Left ventricle myocardium superior (tissue), 1 donor: Measurements from ENCODE around the gene XKR8. TPM values are rescaled to one million over a fixed set of nuclear protein-coding genes. Genes with fewer than 3 reads are reported as not detected.

ENCODE experiments used
- ATAC-seq: fragments of 200-7000 bp; cut with Tn5 transposase; one replicate; pipeline ENCODE4 v1.9.1; 2020; ENCODE audit warnings: mild to moderate bottlenecking, moderate library complexity
- DNase-seq: peaks from one replicate; pipeline ENCODE4 v3.0.0-alpha.2; 2020
- intact Hi-C: fragments of 100-400 bp; cut with micrococcal nuclease; formaldehyde crosslinking; loops from one replicate; pipeline ENCODE4 v1.11.0; 2022
- long read RNA-seq: library from polyadenylated mRNA; unstranded; transcript quantifications from one replicate; pipeline ENCODE4 v2.0.0, GENCODE V29; 2021
- total RNA-seq: library from RNA; stranded (reverse); fragmentation: NEBNext Ultra II Directional; extraction: Animal tissue kit (Norgen Biotek cat#: 25700); gene quantifications from one replicate; pipeline ENCODE4 v1.2.1, GENCODE V29; 2021
- donor health status: DM: no; HTN: yes; CAD: no; lungs with severe emphysema.

XKR8 gene
- total RNA-seq: 5.3 TPM
- long read RNA-seq, transcript XKR8-201 (3 exons, 2,692 nt): major isoform, 5 of 12 reads
- long read RNA-seq, partial matches to known transcripts: 5 of 12 reads
- long read RNA-seq, other reads (novel, unspliced or antisense): 2 of 12 reads

- intact Hi-C loops: no loop called here
- DNase-seq (peak; percentile 90), ATAC-seq (peak; percentile 98)
Measured at GRCh38 chr1:27959792-27960603, at the start of gene XKR8. XKR8 (plus strand) TSS chr1:27959973; CDS start chr1:27960070, 97 bp downstream.

- ATAC-seq: no peak
- intact Hi-C loops: no loop called here
- no peak for DNase-seq
Measured at GRCh38 chr1:27912429-27912828, 47.3 kb upstream of the XKR8 start.

GRCh38 chr1:27915082-27915575, 44.6 kb upstream of the XKR8 start:
- ATAC-seq: no peak
- no peak for DNase-seq
- intact Hi-C loops: no loop called here

GRCh38 chr1:27922272-27922671, 37.5 kb upstream of the XKR8 start:
- no peak for ATAC-seq
- intact Hi-C loops: no loop called here

GRCh38 chr1:27928216-27928954, 31.4 kb upstream of the XKR8 start:
- DNase-seq (no peak), ATAC-seq (no peak)
- intact Hi-C loops: no loop called here

More at GRCh38 chr1:27922272-27922671, 37.5 kb upstream of the XKR8 start:
- DNase-seq: no peak

- ATAC-seq (no peak), DNase-seq (no peak)
- intact Hi-C loops: no loop called here
Measured at GRCh38 chr1:27931184-27931583, 28.6 kb upstream of the XKR8 start.

- intact Hi-C loops: no loop called here
- DNase-seq: no peak
- ATAC-seq: no peak
Measured at GRCh38 chr1:27931759-27932158, 28.0 kb upstream of the XKR8 start.

- intact Hi-C loops: no loop called here
- no peak for DNase-seq
- ATAC-seq: no peak
Measured at GRCh38 chr1:27934818-27935549, 24.8 kb upstream of the XKR8 start, which contains the start of gene SMPDL3B. SMPDL3B (plus strand) TSS chr1:27935000; CDS start chr1:27935184, 184 bp downstream.

GRCh38 chr1:27935721-27936120, 24.1 kb upstream of the XKR8 start:
- ATAC-seq: no peak
- no peak for DNase-seq
- intact Hi-C loops: no loop called here

GRCh38 chr1:27936370-27936769, 23.4 kb upstream of the XKR8 start:
- ATAC-seq (no peak), DNase-seq (no peak)
- intact Hi-C loops: no loop called here

- intact Hi-C loops: no loop called here
- DNase-seq: no peak
- no peak for ATAC-seq
Measured at GRCh38 chr1:27937524-27937836, 22.3 kb upstream of the XKR8 start.

- DNase-seq: no peak
- ATAC-seq: no peak
- intact Hi-C loops: no loop called here
Measured at GRCh38 chr1:27938488-27938887, 21.3 kb upstream of the XKR8 start.

- ATAC-seq (peak; percentile 40), DNase-seq (peak; percentile 64)
- intact Hi-C loops: no loop called here
Measured at GRCh38 chr1:27940297-27940696, 19.5 kb upstream of the XKR8 start.

GRCh38 chr1:27940870-27941560, 18.8 kb upstream of the XKR8 start:
- no peak for ATAC-seq
- intact Hi-C loops: no loop called here
- DNase-seq: no peak

GRCh38 chr1:27941671-27942540, 17.9 kb upstream of the XKR8 start:
- ATAC-seq (no peak), DNase-seq (no peak)
- intact Hi-C loops: no loop called here

- DNase-seq (no peak), ATAC-seq (no peak)
- intact Hi-C loops: no loop called here
Measured at GRCh38 chr1:27945020-27945419, 14.8 kb upstream of the XKR8 start.

- DNase-seq (no peak), ATAC-seq (peak; percentile 52)
- intact Hi-C loops: no loop called here
Measured at GRCh38 chr1:27949027-27949426, 10.7 kb upstream of the XKR8 start.

- intact Hi-C loops: no loop called here
- ATAC-seq (no peak), DNase-seq (no peak)
Measured at GRCh38 chr1:27951396-27951795, 8.4 kb upstream of the XKR8 start.
